Hepatocyte (in vitro differentiated cells): ENCODE results near the gene AGAP1. TPM values are rescaled to one million over a fixed set of nuclear protein-coding genes. Genes with fewer than 3 reads are reported as not detected.
A peak's percentile ranks its signal among the peaks of the same experiment; 100 is the strongest.

Experiments used
- DNase-seq: peaks from one replicate; pipeline ENCODE4 v3.0.0-alpha.2; 2016; ENCODE audit warnings: low spot score
- H2AFZ ChIP-seq: fragments of 200-600 bp; sonication (generic); 2 replicates; pipeline ENCODE4 v1.6.0; 2016; ENCODE audit warnings: antibody characterized with exemption, mild to moderate bottlenecking
- H3K27ac ChIP-seq: fragments of 200-600 bp; sonication (generic); 2 replicates; pipeline ENCODE4 v1.5.1; 2016; ENCODE audit warnings: mild to moderate bottlenecking
- H3K27me3 ChIP-seq: fragments of 200-600 bp; sonication (generic); 2 replicates; pipeline ENCODE4 v1.6.1; 2016
- H3K36me3 ChIP-seq: fragments of 200-600 bp; sonication (generic); replicated peaks from 2 replicates; pipeline ENCODE4 v1.5.1; 2016; ENCODE audit warnings: low read depth; ENCODE audit not compliant: insufficient read depth
- H3K4me1 ChIP-seq: fragments of 200-600 bp; sonication (generic); 2 replicates; pipeline ENCODE4 v1.5.1; 2016; ENCODE audit warnings: mild to moderate bottlenecking, moderate library complexity; ENCODE audit not compliant: insufficient read depth
- H3K4me2 ChIP-seq: fragments of 200-600 bp; sonication (generic); 2 replicates; pipeline ENCODE4 v1.6.0; 2016
- H3K4me3 ChIP-seq: fragments of 200-600 bp; sonication (generic); 2 replicates; pipeline ENCODE4 v1.5.1; 2016; ENCODE audit warnings: mild to moderate bottlenecking
- H3K79me2 ChIP-seq: fragments of 200-600 bp; sonication (generic); 2 replicates; pipeline ENCODE4 v1.6.0; 2017; ENCODE audit warnings: mild to moderate bottlenecking
- H3K9me2 ChIP-seq: fragments of 200-600 bp; sonication (generic); replicated peaks from 2 replicates; pipeline ENCODE4 v1.6.0; 2017; ENCODE audit warnings: mild to moderate bottlenecking; ENCODE audit not compliant: insufficient read depth
- H3K9me3 ChIP-seq: fragments of 200-600 bp; sonication (generic); 2 replicates; pipeline ENCODE4 v1.5.1; 2016; ENCODE audit warnings: low read depth, mild to moderate bottlenecking
- H4K20me1 ChIP-seq: fragments of 200-600 bp; sonication (generic); 2 replicates; pipeline ENCODE4 v1.6.0; 2016; ENCODE audit warnings: mild to moderate bottlenecking; ENCODE audit not compliant: insufficient read depth, poor library complexity, severe bottlenecking
- CTCF ChIP-seq: fragments of 200-600 bp; sonication (generic); IDR thresholded peaks from 2 replicates; pipeline ENCODE4 v1.5.1; 2016; ENCODE audit warnings: antibody characterized with exemption, mild to moderate bottlenecking; ENCODE audit not compliant: poor library complexity
- EZH2 ChIP-seq: fragments of 200-600 bp; sonication (generic); IDR thresholded peaks from 2 replicates; pipeline ENCODE4 v1.6.1; 2016; ENCODE audit warnings: antibody characterized with exemption, mild to moderate bottlenecking, borderline replicate concordance
- EZH2phosphoT487 ChIP-seq: fragments of 200-600 bp; sonication (generic); IDR thresholded peaks from one replicate; pipeline ENCODE4 v1.6.1; 2018; ENCODE audit warnings: antibody characterized with exemption, mild to moderate bottlenecking, low read depth, moderate library complexity; ENCODE audit not compliant: unreplicated experiment, severe bottlenecking
- WGBS: methylation state at CpG from one replicate; pipeline ENCODE4 v1.1.6; 2016; ENCODE audit warnings: low lambda C conversion rate; ENCODE audit errors: missing lambda C conversion rate; 5-methylcytosine and 5-hydroxymethylcytosine counted together
- polyA plus RNA-seq: library from polyadenylated mRNA; unstranded; fragments of >200 nt; fragmentation: Nextera tagmentation; extraction: Ambion mirVana; gene quantifications from 2 replicates; pipeline ENCODE4 v1.2.1, GENCODE V29; 2016
- total RNA-seq: library from RNA; depleted of rRNA; stranded (reverse); fragments of >200 nt; gene quantifications from 2 replicates; pipeline ENCODE4 v1.2.3, GENCODE V29; 2014

The AGAP1 gene
- total and polyA plus RNA-seq, 2 experiments from 2014 or later = 12.1 to 20.0 TPM

GRCh38 chr2:235936493-235936892 lies 442.6 kb downstream of the AGAP1 start:
- Histone ChIP-seq H3K4me2 (no peak overlapping the region), H3K27me3 (no peaks in the 10 kb centered on the region), H3K9me2 (no peaks in the 10 kb centered on the region), H3K9me3 (no peaks in the 10 kb centered on the region), H4K20me1 (no peaks in the 10 kb centered on the region), H2AFZ (no peak overlapping the region), H3K4me3 (no peak overlapping the region), H3K4me1 (peaks cover 4% of the 10 kb centered on the region), H3K79me2 (no peaks in the 10 kb centered on the region), H3K36me3 (no peaks in the 10 kb centered on the region), H3K27ac (no peak overlapping the region)
- DNase-seq = no peak
- TF ChIP-seq EZH2phosphoT487 (no peak), EZH2 (no peak), CTCF (peak; percentile 35)
- 65% methylated on average over 8 of the region's 8 CpGs for WGBS

GRCh38 chr2:235937087-235937486 lies 443.2 kb downstream of the AGAP1 start:
- H2AFZ ChIP-seq = no peak overlapping the region
- no peak for TF ChIP-seq CTCF
- no peak for TF ChIP-seq EZH2
- TF ChIP-seq EZH2phosphoT487 = no peak
- H3K4me1 ChIP-seq = peaks cover 4% of the 10 kb centered on the region
- WGBS = 83% methylated on average over 10 of the region's 10 CpGs
- H3K36me3 ChIP-seq = no peaks in the 10 kb centered on the region
- no peak overlapping the region for H3K4me2 ChIP-seq
- no peaks in the 10 kb centered on the region for H3K79me2 ChIP-seq
- no peaks in the 10 kb centered on the region for H3K27me3 ChIP-seq
- no peak overlapping the region for H3K27ac ChIP-seq
- no peaks in the 10 kb centered on the region for H4K20me1 ChIP-seq
- no peak for DNase-seq
- H3K4me3 ChIP-seq = no peak overlapping the region
- H3K9me3 ChIP-seq = no peaks in the 10 kb centered on the region
- H3K9me2 ChIP-seq = no peaks in the 10 kb centered on the region

- no peak overlapping the region for H3K4me3 ChIP-seq
- no peaks in the 10 kb centered on the region for H3K9me2 ChIP-seq
- H3K27ac ChIP-seq = no peak overlapping the region
- no peaks in the 10 kb centered on the region for H3K79me2 ChIP-seq
- no peak for DNase-seq
- H3K9me3 ChIP-seq = no peaks in the 10 kb centered on the region
- H3K36me3 ChIP-seq = no peaks in the 10 kb centered on the region
- no peak for TF ChIP-seq EZH2phosphoT487
- no peak for TF ChIP-seq EZH2
- TF ChIP-seq CTCF = no peak
- H2AFZ ChIP-seq = no peak overlapping the region
- WGBS = 96% methylated on average over 12 of the region's 12 CpGs
- peaks cover 4% of the 10 kb centered on the region for H3K4me1 ChIP-seq
- H3K27me3 ChIP-seq = no peaks in the 10 kb centered on the region
- no peak overlapping the region for H3K4me2 ChIP-seq
- no peaks in the 10 kb centered on the region for H4K20me1 ChIP-seq
Observed at GRCh38 chr2:235937526-235937925, 443.7 kb downstream of the AGAP1 start.

- H3K9me3 ChIP-seq = no peaks in the 10 kb centered on the region
- H3K9me2 ChIP-seq = no peaks in the 10 kb centered on the region
- H3K4me3 ChIP-seq = no peak overlapping the region
- peaks cover 4% of the 10 kb centered on the region for H3K4me1 ChIP-seq
- no peak for DNase-seq
- TF ChIP-seq CTCF (no peak), EZH2 (no peak), EZH2phosphoT487 (no peak)
- no peaks in the 10 kb centered on the region for H3K36me3 ChIP-seq
- H3K27me3 ChIP-seq = no peaks in the 10 kb centered on the region
- no peaks in the 10 kb centered on the region for H3K79me2 ChIP-seq
- H3K4me2 ChIP-seq = no peak overlapping the region
- H4K20me1 ChIP-seq = no peaks in the 10 kb centered on the region
- H2AFZ ChIP-seq = no peak overlapping the region
- WGBS = 97% methylated on average over 12 of the region's 12 CpGs
- H3K27ac ChIP-seq = no peak overlapping the region
Observed at GRCh38 chr2:235937936-235938335, 444.1 kb downstream of the AGAP1 start.
